Sigmoid colon (tissue), 3 donors: ENCODE results near the gene L3MBTL1.

Experiments
- POLR2A ChIP-seq, 2 donors: fragments of 450-650 bp; IDR thresholded peaks; one replicate each; pipeline ENCODE4 v1.6.1; 2016; ENCODE audit warnings: antibody characterized with exemption in 2 of 2, mild to moderate bottlenecking in 2 of 2, moderate library complexity in 2 of 2
- TF ChIP-seq, protein P1 (sequence below), 4 experiments: fragments of 450-650 bp in 3 of 4; fragments of 200-600 bp in 1 of 4; IDR thresholded peaks; one replicate each; pipeline ENCODE4 v1.5.1; 2016 to 2019; ENCODE audit warnings: antibody characterized with exemption in 4 of 4, mild to moderate bottlenecking in 3 of 4, moderate library complexity in 2 of 4

DNA sequence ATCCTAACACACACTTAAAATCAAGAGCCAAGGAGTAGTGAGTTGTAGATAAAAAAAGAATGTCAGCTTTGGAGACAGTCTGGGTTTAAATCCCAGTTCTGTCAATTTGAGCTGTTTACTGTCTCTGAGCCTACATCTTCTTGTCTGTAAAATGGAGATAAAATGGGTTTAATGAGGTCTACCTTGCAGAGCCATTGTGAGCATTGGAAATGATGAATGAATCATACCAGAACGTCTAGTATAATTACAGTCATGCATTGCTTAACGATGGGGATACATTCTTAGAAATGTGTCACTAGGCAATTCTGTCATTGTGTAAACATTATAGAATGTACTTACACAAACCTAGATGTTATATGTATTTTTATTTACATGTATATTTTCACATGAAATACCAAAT, 33.7 kb downstream of the L3MBTL1 start:
- TF ChIP-seq, protein P1, sequence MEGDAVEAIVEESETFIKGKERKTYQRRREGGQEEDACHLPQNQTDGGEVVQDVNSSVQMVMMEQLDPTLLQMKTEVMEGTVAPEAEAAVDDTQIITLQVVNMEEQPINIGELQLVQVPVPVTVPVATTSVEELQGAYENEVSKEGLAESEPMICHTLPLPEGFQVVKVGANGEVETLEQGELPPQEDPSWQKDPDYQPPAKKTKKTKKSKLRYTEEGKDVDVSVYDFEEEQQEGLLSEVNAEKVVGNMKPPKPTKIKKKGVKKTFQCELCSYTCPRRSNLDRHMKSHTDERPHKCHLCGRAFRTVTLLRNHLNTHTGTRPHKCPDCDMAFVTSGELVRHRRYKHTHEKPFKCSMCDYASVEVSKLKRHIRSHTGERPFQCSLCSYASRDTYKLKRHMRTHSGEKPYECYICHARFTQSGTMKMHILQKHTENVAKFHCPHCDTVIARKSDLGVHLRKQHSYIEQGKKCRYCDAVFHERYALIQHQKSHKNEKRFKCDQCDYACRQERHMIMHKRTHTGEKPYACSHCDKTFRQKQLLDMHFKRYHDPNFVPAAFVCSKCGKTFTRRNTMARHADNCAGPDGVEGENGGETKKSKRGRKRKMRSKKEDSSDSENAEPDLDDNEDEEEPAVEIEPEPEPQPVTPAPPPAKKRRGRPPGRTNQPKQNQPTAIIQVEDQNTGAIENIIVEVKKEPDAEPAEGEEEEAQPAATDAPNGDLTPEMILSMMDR (IDR thresholded peaks at IDR 0.05) = no peak
- TF ChIP-seq POLR2A (IDR thresholded peaks at IDR 0.05) = no peak
